Peyer's patch (tissue), 4 donors: ENCODE results near the gene CGNL1.

Experiments used
- CTCF ChIP-seq, 6 experiments: fragments of 450-650 bp in 4 of 6; fragments of 200-600 bp in 2 of 6; sonication (generic) in 1 of 6; IDR thresholded peaks; one replicate each; pipeline ENCODE4 v1.5.1; 2017 to 2019; ENCODE audit warnings: antibody characterized with exemption in 6 of 6, mild to moderate bottlenecking in 3 of 6, moderate library complexity in 1 of 6
- POLR2A ChIP-seq, 2 donors: fragments of 450-650 bp; IDR thresholded peaks; one replicate each; pipeline ENCODE4 v1.5.1; 2017; ENCODE audit warnings: antibody characterized with exemption in 2 of 2, mild to moderate bottlenecking in 2 of 2, moderate library complexity in 2 of 2

GRCh38 chr15:57328479-57328878, 47.8 kb upstream of the CGNL1 start:
- TF ChIP-seq CTCF (IDR thresholded peaks at IDR 0.05) (no peak), POLR2A (IDR thresholded peaks at IDR 0.05) (no peak)
